CD8-positive, alpha-beta memory T cell (primary cell): ENCODE results near the gene YDJC. TPM values are rescaled to one million over a fixed set of nuclear protein-coding genes. Genes with fewer than 3 reads are reported as not detected.
"Not testable (repeated sequence)": the region's sequence is repeated elsewhere in the genome, so short reads cannot be mapped to it uniquely, and the experiment has no call there.

ENCODE experiments used
- CTCF ChIA-PET: fragments of 350-600 bp; sonication (Branson Sonifier 250); formaldehyde crosslinking; loops from one replicate; lab custom pipeline; 2021; ENCODE audit warnings: antibody characterized with exemption; lab: Charles Lee
- POLR2A ChIA-PET: fragments of 350-600 bp; sonication (Branson Sonifier 250); formaldehyde crosslinking; loops from one replicate; lab custom pipeline; 2021; ENCODE audit warnings: antibody characterized with exemption; lab: Charles Lee
- DNase-seq, 5 donors: peaks; one replicate each; pipeline versions ENCODE4 v3.0.0 to v3.0.0-alpha.2; 2020 to 2022; ENCODE audit warnings: mixed read lengths in 1 of 5
- H3K27ac ChIP-seq: one replicate; pipeline ENCODE4 v1.7.0; 2013; ENCODE audit warnings: low read depth, mild to moderate bottlenecking, low read length, moderate library complexity
- H3K27me3 ChIP-seq: 2 replicates; pipeline ENCODE4 v1.7.0; 2013; ENCODE audit warnings: low read length, mild to moderate bottlenecking; ENCODE audit not compliant: insufficient read depth, poor library complexity, severe bottlenecking
- H3K36me3 ChIP-seq: 2 replicates; pipeline ENCODE4 v1.7.0; 2013; ENCODE audit warnings: mild to moderate bottlenecking, low read length, moderate library complexity; ENCODE audit not compliant: insufficient read depth
- H3K4me1 ChIP-seq: 2 replicates; pipeline ENCODE4 v1.7.0; 2013; ENCODE audit warnings: mild to moderate bottlenecking, low read length, moderate library complexity; ENCODE audit not compliant: insufficient read depth
- H3K4me3 ChIP-seq: 2 replicates; pipeline ENCODE4 v1.7.0; 2013; ENCODE audit warnings: mild to moderate bottlenecking, low read length
- H3K9me3 ChIP-seq: 2 replicates; pipeline ENCODE4 v1.7.0; 2013; ENCODE audit warnings: mild to moderate bottlenecking, low read length
- H3K27ac Mint-ChIP-seq, 8 donors: one replicate each; pipeline ENCODE4 v1.8.0; 2020 to 2021; ENCODE audit warnings: mixed read lengths in 8 of 8, mild to moderate bottlenecking in 6 of 8, inconsistent platforms in 3 of 8, moderate library complexity in 3 of 8
- H3K27me3 Mint-ChIP-seq, 2 donors: one replicate each; pipeline ENCODE4 v1.8.0; 2020 to 2021; ENCODE audit warnings: mixed read lengths in 2 of 2, mild to moderate bottlenecking in 1 of 2, moderate library complexity in 1 of 2
- H3K36me3 Mint-ChIP-seq, 3 donors: one replicate each; pipeline ENCODE4 v1.8.0; 2020 to 2021; ENCODE audit warnings: mixed read lengths in 3 of 3, inconsistent platforms in 1 of 3, mild to moderate bottlenecking in 1 of 3
- H3K4me1 Mint-ChIP-seq, 3 donors: one replicate each; pipeline ENCODE4 v1.8.0; 2020 to 2021; ENCODE audit warnings: mixed read lengths in 3 of 3, inconsistent platforms in 1 of 3, mild to moderate bottlenecking in 1 of 3
- H3K4me3 Mint-ChIP-seq, 7 donors: one replicate each; pipeline ENCODE4 v1.8.0; 2020 to 2021; ENCODE audit warnings: mixed read lengths in 7 of 7, mild to moderate bottlenecking in 6 of 7, moderate library complexity in 4 of 7, inconsistent platforms in 2 of 7
- H3K9me3 Mint-ChIP-seq, 5 donors: one replicate each; pipeline ENCODE4 v1.8.0; 2020 to 2022; ENCODE audit warnings: mixed read lengths in 5 of 5, mild to moderate bottlenecking in 3 of 5, moderate library complexity in 2 of 5, inconsistent platforms in 1 of 5
- polyA plus RNA-seq: library from polyadenylated mRNA; unstranded; fragments of 300-500 nt; fragmentation: Illumina TruSeq; gene quantifications from one replicate; pipeline ENCODE4 v1.2.3, GENCODE V29; 2021
- total RNA-seq, 2 experiments: library from RNA; stranded (reverse); gene quantifications; one replicate each; pipeline ENCODE4 v1.2.3, GENCODE V29; 2021

YDJC gene
- total and polyA plus RNA-seq, 3 experiments from 2014 or later: 61.1 to 79.0 (median 75.2) TPM

DNA sequence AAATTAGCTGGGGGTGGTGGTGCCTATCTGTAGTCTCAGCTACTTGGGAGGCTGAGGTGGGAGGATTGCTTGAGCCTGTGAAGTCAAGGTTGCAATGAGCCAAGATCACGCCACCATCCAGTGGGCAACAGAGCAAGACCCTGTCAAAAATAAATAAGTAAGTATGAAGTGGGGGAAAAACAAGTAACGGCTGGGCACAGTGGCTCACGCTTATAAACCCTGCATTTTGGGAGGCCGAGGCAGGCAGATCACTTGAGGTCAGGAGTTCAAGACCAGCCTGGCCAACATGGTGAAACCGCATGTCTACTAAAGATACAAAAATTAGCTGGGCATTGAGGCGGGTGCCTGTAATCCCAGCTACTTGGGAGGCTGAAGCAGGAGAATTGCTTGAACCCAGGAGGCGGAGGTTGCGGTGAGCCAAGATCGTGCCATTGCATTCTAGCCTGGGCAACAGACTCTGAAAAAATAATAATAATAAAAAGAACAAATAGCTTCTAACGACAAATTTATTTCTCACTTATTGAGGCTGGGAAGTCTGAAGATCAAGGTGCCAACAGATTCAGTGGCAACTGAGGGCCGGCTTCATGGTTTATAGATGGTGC is 20.2 kb downstream of the YDJC start:
- H3K27me3 ChIP-seq, H3K27ac ChIP-seq, H3K4me3 ChIP-seq, H3K27me3 Mint-ChIP-seq, H3K9me3 ChIP-seq, H3K4me3 Mint-ChIP-seq, H3K9me3 Mint-ChIP-seq, DNase-seq, POLR2A ChIA-PET: not testable (repeated sequence)
- peak overlapping the region in 1 of 8 donors; percentile 14 for H3K27ac Mint-ChIP-seq
- peaks cover 15% of the 10 kb centered on the region for H3K4me1 ChIP-seq
- peaks cover 26 to 67% (median 51%) of the 10 kb centered on the region in 3 donors for H3K4me1 Mint-ChIP-seq
- H3K36me3 ChIP-seq: peaks cover 38% of the 10 kb centered on the region
- CTCF ChIA-PET: interaction anchor here (1.1 kb wide), 1 partner anchor 19 kb away, joined by 3 read pairs; no protein-coding TSS in a partner anchor
- peaks cover 0 to 59% (median 9%) of the 10 kb centered on the region in 3 donors for H3K36me3 Mint-ChIP-seq

DNA sequence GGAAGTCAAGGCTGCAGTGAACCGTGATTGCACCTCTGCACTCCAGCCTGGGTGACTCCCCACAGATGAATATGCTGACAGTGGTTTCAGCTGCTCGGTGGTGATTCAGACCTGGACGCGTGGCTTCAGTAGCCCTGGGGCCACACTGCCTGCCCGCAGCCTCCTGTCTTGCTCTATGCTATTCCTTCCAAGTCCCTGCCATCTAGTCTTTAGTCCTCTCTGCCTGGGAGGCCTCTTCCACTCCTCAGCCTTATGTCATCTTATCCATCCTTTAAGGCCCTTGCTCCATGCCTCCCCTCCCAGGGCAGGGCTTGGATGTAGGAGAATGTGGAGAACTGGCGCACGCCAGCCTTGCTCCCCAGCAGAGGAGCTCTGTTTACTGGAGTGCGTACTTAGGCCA is 23.0 kb downstream of the YDJC start:
- Mint-ChIP-seq H3K4me1 (peaks cover 31 to 67% (median 47%) of the 10 kb centered on the region in 3 donors), H3K9me3 (no peaks in the 10 kb centered on the region), H3K4me3 (no peak overlapping the region), H3K27ac (peak overlapping the region in 4 of 8 donors; percentile 35 to 45 (median 38)), H3K27me3 (no peaks in the 10 kb centered on the region), H3K36me3 (peaks cover 0 to 42% (median 9%) of the 10 kb centered on the region in 3 donors)
- H3K4me1 ChIP-seq: peaks cover 15% of the 10 kb centered on the region
- ChIA-PET CTCF (no interaction called here), POLR2A (no interaction called here)
- peak overlapping the region; percentile 14 for H3K27ac ChIP-seq
- H3K27me3 ChIP-seq: no peaks in the 10 kb centered on the region
- H3K9me3 ChIP-seq: no peaks in the 10 kb centered on the region
- DNase-seq: no peak
- H3K4me3 ChIP-seq: no peak overlapping the region
- H3K36me3 ChIP-seq: peaks cover 16% of the 10 kb centered on the region

DNA sequence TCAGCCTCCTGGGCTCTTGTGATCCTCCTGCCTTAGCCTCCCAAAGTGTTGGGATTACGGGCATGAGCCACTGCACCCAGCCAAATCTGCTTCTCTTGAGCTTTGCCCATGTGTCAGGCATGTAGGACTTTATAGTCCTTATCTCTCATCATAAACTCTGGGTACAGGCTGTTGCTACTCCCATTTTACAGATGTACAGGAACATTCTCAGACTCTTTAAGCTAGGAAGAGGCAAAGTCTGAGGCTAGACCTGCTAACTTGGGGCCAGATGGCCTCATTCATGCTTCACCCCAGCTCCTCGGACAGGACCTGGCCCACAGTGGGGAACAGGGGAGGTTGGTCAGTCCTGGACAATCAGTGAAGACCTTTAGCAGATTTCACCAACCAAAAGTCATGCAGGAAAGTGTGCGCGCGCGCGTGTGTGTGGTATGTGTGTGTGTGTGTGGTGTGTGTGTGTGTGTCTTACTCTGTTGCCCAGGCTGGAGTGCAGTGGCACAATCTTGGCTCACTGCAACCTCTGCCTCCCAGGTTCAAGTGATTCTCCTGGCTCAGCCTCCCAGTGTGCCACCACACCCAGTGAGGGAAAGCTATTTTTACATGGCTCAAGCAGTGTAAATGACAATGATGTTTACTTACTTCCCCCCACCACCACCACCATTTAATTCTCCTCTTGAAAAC is 23.8 kb downstream of the YDJC start:
- H3K36me3 Mint-ChIP-seq: peaks cover 0 to 35% (median 5%) of the 10 kb centered on the region in 3 donors
- peaks cover 24 to 60% (median 41%) of the 10 kb centered on the region in 3 donors for H3K4me1 Mint-ChIP-seq
- peak overlapping the region; percentile 14 for H3K27ac ChIP-seq
- ChIA-PET CTCF (interaction anchor here (1.2 kb wide), 1 partner anchor 27 kb away, joined by 3 read pairs; no protein-coding TSS in a partner anchor), POLR2A (no interaction called here)
- H3K27ac Mint-ChIP-seq: peak overlapping the region in 3 of 8 donors; percentile 8 to 71 (median 65)
- no peak for DNase-seq
- no peaks in the 10 kb centered on the region for H3K9me3 Mint-ChIP-seq
- H3K4me1 ChIP-seq: peaks cover 15% of the 10 kb centered on the region
- no peak overlapping the region for H3K4me3 ChIP-seq
- no peaks in the 10 kb centered on the region for H3K9me3 ChIP-seq
- H3K27me3 ChIP-seq: no peaks in the 10 kb centered on the region
- no peak overlapping the region for H3K4me3 Mint-ChIP-seq
- H3K27me3 Mint-ChIP-seq: no peaks in the 10 kb centered on the region
- H3K36me3 ChIP-seq: peaks cover 8% of the 10 kb centered on the region

DNA sequence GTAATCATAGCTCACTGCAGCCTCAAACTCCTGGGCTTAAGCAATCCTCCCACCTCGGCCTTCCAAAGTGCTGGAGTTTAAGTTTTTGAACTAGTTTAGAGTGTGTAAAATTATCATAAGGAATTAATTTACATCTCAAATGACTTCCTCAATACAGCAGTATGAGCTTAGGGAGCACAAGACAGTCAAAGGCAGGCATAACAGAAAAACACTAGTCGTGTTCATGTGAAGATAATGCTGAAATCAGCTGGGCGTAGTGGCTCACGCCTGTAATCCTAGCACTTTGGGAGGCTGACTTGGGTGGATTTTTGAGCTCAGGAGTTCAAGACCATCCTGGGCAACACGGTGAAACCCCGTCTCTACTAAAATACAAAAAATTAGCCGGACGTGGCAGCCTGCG is 25.8 kb downstream of the YDJC start:
- no peaks in the 10 kb centered on the region for H3K9me3 ChIP-seq
- H3K4me3 ChIP-seq: no peak overlapping the region
- H3K27me3 ChIP-seq: no peaks in the 10 kb centered on the region
- POLR2A ChIA-PET: interaction anchor here (0.6 to 0.7 kb wide), 2 partner anchors 26 to 40 kb away, joined by 3 to 5 read pairs; no protein-coding TSS in a partner anchor
- H3K4me1 Mint-ChIP-seq: peaks cover 34 to 65% (median 44%) of the 10 kb centered on the region in 3 donors
- no peaks in the 10 kb centered on the region for H3K27me3 Mint-ChIP-seq
- DNase-seq: no peak
- H3K36me3 Mint-ChIP-seq: peaks cover 0 to 30% (median 3%) of the 10 kb centered on the region in 3 donors
- H3K36me3 ChIP-seq: peaks cover under 1% of the 10 kb centered on the region
- CTCF ChIA-PET: interaction anchor here (0.7 to 0.8 kb wide), 2 partner anchors 9 to 28 kb away, joined by 3 to 4 read pairs; partner anchors contain the start of gene CCDC116
- H3K27ac Mint-ChIP-seq: no peak overlapping the region
- no peak overlapping the region for H3K4me3 Mint-ChIP-seq
- H3K4me1 ChIP-seq: peaks cover 21% of the 10 kb centered on the region
- H3K27ac ChIP-seq: no peak overlapping the region
- no peaks in the 10 kb centered on the region for H3K9me3 Mint-ChIP-seq

DNA sequence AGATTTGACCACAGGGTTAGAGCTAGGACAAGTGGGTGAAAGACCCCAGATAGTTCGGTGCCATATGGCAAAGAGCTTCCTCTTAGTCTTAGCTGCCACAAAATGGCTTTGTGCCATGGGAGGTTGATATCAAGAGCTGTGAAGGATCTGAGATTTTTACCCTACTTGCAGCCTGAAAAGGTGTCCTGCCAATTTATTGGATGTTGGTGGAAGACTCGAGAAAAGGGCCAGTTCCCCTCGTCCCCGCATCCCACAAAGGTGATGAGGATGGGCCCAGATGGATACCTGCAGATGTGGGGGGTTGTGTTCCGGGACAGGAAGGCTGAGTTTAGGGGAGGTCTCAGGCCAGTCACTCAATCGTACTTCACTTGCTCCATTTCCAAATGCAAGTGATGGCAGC is 27.2 kb downstream of the YDJC start:
- H3K4me3 Mint-ChIP-seq: peak overlapping the region in 1 of 7 donors; percentile 55
- no peaks in the 10 kb centered on the region for H3K27me3 ChIP-seq

DNA sequence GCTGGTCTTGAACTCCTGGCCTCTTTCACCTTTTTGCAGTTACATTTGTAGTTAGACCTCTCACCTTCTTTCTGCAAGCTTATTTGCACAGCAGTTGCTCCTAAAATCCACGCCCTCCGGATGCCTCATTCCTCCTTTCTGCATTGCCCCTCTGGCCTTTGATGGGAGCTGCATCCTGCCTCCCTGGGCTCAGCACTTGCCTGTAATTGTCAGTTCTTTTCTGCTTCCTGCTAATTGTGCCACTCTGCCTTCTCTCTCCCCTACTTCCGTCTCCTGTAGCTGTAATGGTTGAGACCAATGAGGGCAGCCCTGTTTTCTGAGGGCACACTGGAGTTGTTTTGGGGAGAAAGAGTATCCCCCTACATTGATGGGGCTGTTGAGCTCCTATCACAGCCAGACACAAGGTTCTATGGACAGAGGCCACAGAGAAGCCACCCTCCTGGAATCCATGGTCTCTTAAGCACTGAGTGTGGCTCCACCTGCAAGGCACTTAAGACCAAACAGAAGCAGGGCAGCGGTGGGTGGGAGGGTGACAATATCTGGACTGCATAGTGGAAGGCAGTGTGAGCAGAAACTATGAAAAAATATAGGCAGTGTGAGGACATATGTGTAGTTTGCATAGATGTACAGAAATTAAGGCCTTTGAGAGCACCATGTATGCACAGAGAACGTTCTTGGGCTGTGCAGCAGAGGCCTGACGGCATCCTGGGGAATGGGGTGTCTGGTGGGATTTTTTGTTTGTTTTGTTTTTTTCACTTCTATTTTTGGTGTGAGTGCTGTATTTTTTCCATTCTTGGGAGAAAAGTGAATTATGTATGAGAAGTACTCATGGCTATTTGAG is 30.5 kb downstream of the YDJC start:
- Mint-ChIP-seq H3K4me1 (peaks cover 40 to 58% (median 45%) of the 10 kb centered on the region in 3 donors), H3K9me3 (no peaks in the 10 kb centered on the region), H3K4me3 (peak overlapping the region in 1 of 7 donors; percentile 61), H3K27me3 (no peaks in the 10 kb centered on the region), H3K36me3 (peaks cover 0 to 44% (median 9%) of the 10 kb centered on the region in 3 donors), H3K27ac (peak overlapping the region in 5 of 8 donors; percentile 16 to 90 (median 63))
- Histone ChIP-seq H3K4me3 (no peak overlapping the region), H3K27me3 (no peaks in the 10 kb centered on the region), H3K9me3 (no peaks in the 10 kb centered on the region), H3K36me3 (peaks cover 16% of the 10 kb centered on the region), H3K27ac (no peak overlapping the region), H3K4me1 (peaks cover 7% of the 10 kb centered on the region)
- DNase-seq: no peak
- ChIA-PET POLR2A (no interaction called here), CTCF (interaction anchor here (1.2 kb wide), 1 partner anchor 11 kb away, joined by 3 read pairs; no protein-coding TSS in a partner anchor)

More for the DNA sequence above, 27.2 kb downstream of the YDJC start:
- no peaks in the 10 kb centered on the region for H3K36me3 ChIP-seq
- H3K27ac Mint-ChIP-seq: peak overlapping the region in 6 of 8 donors; percentile 12 to 67 (median 54)
- no peak for DNase-seq
- POLR2A ChIA-PET: no interaction called here
- no peaks in the 10 kb centered on the region for H3K27me3 Mint-ChIP-seq
- no peaks in the 10 kb centered on the region for H3K9me3 ChIP-seq
- no peak overlapping the region for H3K4me3 ChIP-seq
- CTCF ChIA-PET: interaction anchor here (0.9 to 1.1 kb wide), 2 partner anchors 27 to 41 kb away, joined by 3 to 4 read pairs; no protein-coding TSS in a partner anchor
- no peak overlapping the region for H3K27ac ChIP-seq
- H3K4me1 ChIP-seq: peaks cover 21% of the 10 kb centered on the region
- peaks cover 0 to 31% (median 3%) of the 10 kb centered on the region in 3 donors for H3K36me3 Mint-ChIP-seq
- H3K4me1 Mint-ChIP-seq: peaks cover 37 to 66% (median 47%) of the 10 kb centered on the region in 3 donors
- H3K9me3 Mint-ChIP-seq: no peaks in the 10 kb centered on the region

DNA sequence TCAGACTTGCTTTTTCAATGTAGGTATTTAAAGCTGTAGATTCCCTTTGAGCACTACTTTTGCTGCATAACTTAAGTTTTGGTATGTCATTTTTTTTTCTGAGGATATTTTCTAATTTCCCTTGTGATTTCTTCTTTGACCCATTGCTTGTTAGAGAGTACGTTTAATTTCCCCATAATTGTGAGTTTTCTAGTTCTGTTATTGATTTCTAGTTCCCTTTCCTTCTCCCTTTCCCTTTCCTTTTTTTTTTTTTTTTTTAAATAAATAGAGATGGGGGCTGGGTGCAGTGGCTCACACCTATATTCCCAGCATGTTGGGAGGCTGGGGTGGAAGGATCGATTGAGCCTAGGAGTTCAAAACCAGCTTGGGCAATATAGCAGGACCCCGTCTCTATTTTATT is 31.5 kb downstream of the YDJC start:
- no peaks in the 10 kb centered on the region for H3K9me3 ChIP-seq
- no peak for DNase-seq
- H3K4me1 ChIP-seq: peaks cover 7% of the 10 kb centered on the region
- Mint-ChIP-seq H3K36me3 (peaks cover 0 to 54% (median 19%) of the 10 kb centered on the region in 3 donors), H3K9me3 (no peaks in the 10 kb centered on the region), H3K4me3 (no peak overlapping the region), H3K27me3 (no peaks in the 10 kb centered on the region), H3K4me1 (peaks cover 47 to 64% (median 55%) of the 10 kb centered on the region in 3 donors), H3K27ac (peak overlapping the region in 1 of 8 donors; percentile 48)
- no peak overlapping the region for H3K27ac ChIP-seq
- H3K27me3 ChIP-seq: no peaks in the 10 kb centered on the region
- ChIA-PET CTCF (interaction anchor here (0.7 to 0.9 kb wide), 2 partner anchors 22 to 31 kb away, joined by 3 to 5 read pairs; partner anchors contain the start of gene YDJC), POLR2A (interaction anchor here (0.6 kb wide), 1 partner anchor 9 kb away, joined by 4 read pairs; no protein-coding TSS in a partner anchor)
- no peak overlapping the region for H3K4me3 ChIP-seq
- H3K36me3 ChIP-seq: peaks cover 26% of the 10 kb centered on the region
